ENCODE data around the gene FMNL2.

Gene FMNL2

GRCh38 chr2:152650768-152651371, 315.9 kb downstream of the FMNL2 start:
- DNase-seq (ENCODE audit: low spot score): no peak

DNA sequence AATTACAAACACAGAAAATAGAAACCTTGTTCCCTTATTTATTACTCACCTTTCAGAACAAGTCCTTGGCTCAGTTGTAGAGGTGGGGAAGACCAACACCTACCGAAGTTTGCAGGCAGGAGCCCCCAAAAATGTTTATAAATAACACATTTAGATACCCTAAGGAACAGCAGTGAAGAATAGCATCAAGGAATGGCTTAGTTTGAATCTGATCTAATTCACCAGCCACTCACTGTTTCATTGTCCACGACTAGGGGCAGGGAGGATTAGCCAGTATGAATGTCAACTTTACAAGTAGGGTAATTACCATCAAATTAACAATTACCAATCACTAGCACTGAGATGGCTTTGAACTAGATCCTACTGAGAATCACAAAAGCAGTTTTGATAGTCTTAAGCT, 316.9 kb downstream of the FMNL2 start:
- no peak for DNase-seq (ENCODE audit: low spot score)

- DNase-seq (ENCODE audit: low spot score): no peak
Observed at GRCh38 chr2:152655880-152656279, 320.9 kb downstream of the FMNL2 start.

- no peak for DNase-seq (ENCODE audit: low spot score)
Observed at GRCh38 chr2:152657043-152657442, 322.1 kb downstream of the FMNL2 start.

DNA sequence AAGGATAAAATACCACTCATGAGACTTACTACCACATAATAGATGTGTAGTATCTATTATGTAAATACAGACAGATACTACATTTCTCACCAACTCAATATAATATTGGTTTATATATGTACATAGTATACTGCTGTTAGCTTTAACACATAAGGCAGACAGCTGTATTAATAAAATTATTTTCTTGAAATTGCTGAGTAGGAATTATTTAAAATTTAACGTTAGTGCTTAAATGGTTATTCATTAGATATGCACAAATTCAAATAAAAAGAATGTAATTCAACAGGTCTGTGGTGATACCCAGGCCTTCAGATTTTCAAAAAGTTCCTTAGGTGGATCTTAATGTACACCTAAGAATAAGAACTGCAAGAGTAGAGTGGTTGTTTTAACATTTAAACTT, 323.2 kb downstream of the FMNL2 start:
- no peak for DNase-seq (ENCODE audit: low spot score)

- DNase-seq (ENCODE audit: low spot score): no peak
Observed at GRCh38 chr2:152661076-152661475, 326.1 kb downstream of the FMNL2 start.

DNA sequence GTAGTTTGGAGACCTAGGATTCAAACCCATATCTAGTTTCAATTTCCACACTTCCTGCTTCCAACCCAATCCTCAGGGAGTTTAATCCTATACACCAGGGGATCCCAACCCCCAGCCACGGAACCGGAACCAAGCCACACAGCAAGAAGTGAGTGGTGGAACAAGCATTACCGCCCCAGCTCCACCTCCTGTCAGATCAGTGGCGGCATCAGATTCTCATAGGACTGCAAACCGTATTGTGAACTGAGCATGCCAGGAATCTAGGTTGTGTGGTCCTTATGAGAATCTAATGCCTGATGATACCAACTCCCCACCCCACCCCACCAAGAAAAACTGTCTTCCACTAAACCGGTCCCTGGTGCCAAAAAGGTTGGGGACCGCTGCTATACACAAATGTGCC, 329.8 kb downstream of the FMNL2 start:
- DNase-seq (ENCODE audit: low spot score): no peak

GRCh38 chr2:152674334-152674733, 339.4 kb downstream of the FMNL2 start:
- DNase-seq (ENCODE audit: low spot score): no peak

DNA sequence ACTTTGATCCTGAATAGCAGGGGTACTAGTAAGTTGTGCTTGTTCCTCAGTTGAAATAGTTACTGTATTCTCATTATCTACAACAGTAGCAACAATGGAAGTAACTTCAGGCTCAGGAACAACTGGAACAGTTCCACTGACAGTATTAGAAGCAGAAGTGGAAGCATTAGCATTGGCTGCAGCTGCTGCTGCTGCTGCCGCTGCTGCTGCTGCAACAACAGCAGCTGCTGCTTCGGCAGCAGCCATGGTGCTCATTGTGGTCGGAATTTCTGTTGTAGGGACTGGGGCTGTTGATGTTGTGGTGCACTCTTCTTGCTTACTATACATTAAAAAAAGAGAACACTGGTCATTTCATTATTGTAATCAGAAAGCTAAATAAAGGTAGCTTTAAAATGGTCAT, 341.5 kb downstream of the FMNL2 start:
- no peak for DNase-seq (ENCODE audit: low spot score)

DNA sequence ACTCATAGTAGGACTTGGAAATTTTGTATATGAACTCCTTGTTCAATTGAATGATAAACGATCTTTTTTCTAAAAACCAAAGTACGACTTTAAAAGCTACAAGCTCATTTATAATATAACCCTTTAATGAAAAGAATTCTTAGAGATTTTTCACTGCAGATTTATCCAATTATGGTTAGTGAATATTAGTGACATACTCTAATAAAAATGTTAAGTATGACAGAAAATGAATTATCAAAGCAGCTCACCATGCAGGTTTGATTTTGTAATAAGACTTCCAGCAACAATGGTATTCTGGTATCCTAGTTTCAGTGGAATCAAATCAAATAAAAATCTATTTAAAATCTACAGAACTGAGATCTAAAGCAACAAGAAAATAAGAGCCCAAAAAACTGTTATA, 343.8 kb downstream of the FMNL2 start:
- DNase-seq (ENCODE audit: low spot score): no peak

DNA sequence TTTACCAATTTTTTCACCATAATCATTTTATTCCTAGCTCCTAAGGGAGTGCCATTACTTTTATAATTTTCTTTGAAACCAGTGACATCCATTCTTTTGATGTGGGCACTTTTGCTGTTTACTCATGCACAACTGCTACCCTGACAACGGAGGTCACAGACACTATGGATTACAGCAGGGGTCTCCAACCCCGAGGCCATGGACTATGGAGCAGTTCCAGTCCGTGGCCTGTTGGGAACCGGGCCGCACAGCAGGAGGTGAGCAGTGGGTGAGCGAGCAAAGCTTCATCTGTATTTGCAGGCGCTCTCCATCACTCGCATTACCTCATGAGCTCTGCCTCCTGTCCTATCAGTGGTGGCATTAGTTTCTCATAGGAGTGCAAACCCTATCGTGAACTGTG, 347.7 kb downstream of the FMNL2 start:
- DNase-seq (ENCODE audit: low spot score): no peak

- no peak for DNase-seq (ENCODE audit: low spot score)
Observed at GRCh38 chr2:152683400-152683799, 348.4 kb downstream of the FMNL2 start.

DNA sequence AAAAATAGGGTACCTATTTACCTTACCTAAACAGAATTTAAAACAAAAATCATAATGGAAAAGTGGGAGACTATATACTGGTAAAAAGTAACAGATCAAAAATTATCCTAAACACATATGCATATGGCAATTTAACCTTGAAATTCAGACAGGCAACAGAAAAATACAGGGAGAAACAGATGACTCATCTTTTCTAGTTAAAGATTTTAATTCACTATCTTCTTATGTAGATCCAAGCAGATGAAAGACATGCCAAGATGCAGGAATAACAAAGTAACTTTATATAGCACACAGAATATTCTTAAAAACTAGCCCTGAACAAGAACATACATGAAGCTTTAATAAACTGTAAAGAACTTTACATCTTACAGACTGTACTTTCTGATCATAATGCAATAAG, 351.3 kb downstream of the FMNL2 start:
- no peak for DNase-seq (ENCODE audit: low spot score)

DNA sequence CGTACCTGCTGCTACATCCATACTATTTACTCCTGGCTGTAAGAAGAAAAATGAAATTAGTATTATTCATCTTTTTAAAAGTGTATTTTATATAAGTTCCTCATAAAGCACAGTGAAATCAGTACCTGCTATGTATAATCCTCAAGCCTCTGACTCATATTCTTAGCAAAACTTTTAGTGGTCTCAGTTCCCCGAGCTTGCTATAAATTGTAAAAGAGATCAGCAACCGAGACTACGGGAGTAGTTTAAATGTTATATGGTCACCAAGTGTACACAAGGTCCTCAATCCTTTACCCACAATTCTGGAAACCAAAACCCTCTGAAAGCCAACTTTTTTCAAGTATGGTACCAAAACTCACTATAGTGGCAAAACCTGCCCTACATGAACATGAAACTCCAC, 358.1 kb downstream of the FMNL2 start:
- DNase-seq (ENCODE audit: low spot score): no peak

DNA sequence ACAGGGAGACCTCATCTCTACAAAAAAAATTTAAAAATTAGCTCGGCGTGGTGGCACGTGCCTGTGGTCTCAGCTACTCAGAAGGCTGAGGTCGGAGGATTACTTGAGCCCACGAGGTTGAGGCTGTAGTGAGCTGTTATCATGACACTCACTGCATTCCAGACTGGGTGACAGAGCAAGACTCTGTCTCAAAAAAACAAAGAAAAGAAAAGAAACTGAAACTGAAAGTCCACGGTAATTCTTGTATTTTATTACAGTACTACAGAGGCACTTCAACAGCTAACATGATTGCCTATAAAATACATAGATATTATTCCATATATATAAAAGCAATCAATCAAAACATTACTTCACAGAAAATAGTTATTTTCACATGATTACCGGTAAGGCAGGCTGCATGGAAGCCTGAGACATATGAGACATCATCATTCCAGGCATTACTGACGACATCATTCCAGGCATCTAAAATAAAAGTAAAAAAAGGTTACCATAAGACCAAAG, 359.2 kb downstream of the FMNL2 start:
- no peak for DNase-seq (ENCODE audit: low spot score)

DNA sequence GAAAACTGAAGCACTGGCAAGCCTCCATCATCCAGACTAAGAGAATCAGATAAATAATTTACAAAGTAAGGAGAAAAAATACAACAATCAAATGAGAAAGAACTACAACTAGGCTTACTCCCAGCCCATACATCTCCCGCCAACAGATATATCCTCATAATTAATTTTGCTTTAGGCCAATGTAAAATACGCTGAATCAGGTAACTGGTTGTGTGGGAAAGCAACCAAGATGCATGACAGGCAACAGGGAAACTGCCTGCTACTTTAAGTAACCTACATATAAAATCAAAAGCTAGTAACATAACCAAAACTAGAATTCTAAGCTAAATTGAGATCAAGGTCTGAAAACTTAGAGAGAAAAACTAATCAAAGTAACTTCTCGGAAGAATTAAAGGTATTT, 360.8 kb downstream of the FMNL2 start:
- no peak for DNase-seq (ENCODE audit: low spot score)

DNA sequence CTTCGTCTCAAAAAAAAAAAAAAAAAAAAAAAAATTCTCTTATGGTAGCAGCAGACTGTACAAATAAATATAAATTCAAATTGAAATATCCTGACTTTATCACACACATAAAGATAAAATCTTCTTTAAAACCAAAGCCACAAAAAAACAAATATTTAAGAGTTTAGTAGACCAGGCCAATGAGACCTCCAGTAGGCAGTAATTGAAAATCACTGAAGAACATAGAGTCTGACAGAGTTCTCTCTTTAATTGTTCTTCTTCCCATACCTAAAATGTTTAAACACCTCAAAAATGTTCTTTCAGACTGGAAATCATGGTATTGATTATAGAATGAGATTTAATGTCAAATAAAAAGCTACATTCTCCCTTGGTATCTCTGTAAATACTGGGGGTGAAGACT, 361.5 kb downstream of the FMNL2 start:
- DNase-seq (ENCODE audit: low spot score): no peak

Measured in HuH-7 (cell line).